Lower lobe of right lung (tissue), 2 donors: ENCODE data around the gene HAPLN1. TPM values are rescaled to one million over a fixed set of nuclear protein-coding genes. Genes with fewer than 3 reads are reported as not detected.
"Not testable (repeated sequence)": the region's sequence is repeated elsewhere in the genome, so short reads cannot be mapped to it uniquely, and the experiment has no call there.

Source experiments
- ATAC-seq, 2 donors: fragments of 200-7000 bp; cut with Tn5 transposase; one replicate each; pipeline ENCODE4 v1.9.1; 2020 to 2022; ENCODE audit warnings: mild to moderate bottlenecking in 2 of 2, moderate library complexity in 2 of 2
- DNase-seq: peaks from one replicate; pipeline ENCODE4 v3.0.0-alpha.2; 2020
- H3K27ac ChIP-seq: fragments of 200-600 bp; one replicate; pipeline ENCODE4 v1.8.0; 2022
- H3K27me3 ChIP-seq: fragments of 200-600 bp; one replicate; pipeline ENCODE4 v1.8.0; 2022; ENCODE audit warnings: low read depth
- H3K36me3 ChIP-seq: fragments of 200-600 bp; one replicate; pipeline ENCODE4 v1.8.0; 2022; ENCODE audit warnings: mild to moderate bottlenecking
- H3K4me1 ChIP-seq: fragments of 200-600 bp; one replicate; pipeline ENCODE4 v1.8.0; 2022
- H3K4me3 ChIP-seq: fragments of 200-600 bp; one replicate; pipeline ENCODE4 v1.8.0; 2022; ENCODE audit warnings: mild to moderate bottlenecking
- H3K9me3 ChIP-seq: fragments of 200-600 bp; one replicate; pipeline ENCODE4 v1.8.0; 2022
- CTCF ChIP-seq: fragments of 200-600 bp; IDR thresholded peaks from one replicate; pipeline ENCODE4 v1.8.0; 2022; ENCODE audit warnings: antibody characterized with exemption, mild to moderate bottlenecking
- intact Hi-C: fragments of 100-400 bp; cut with DNase I; formaldehyde crosslinking; loops from one replicate; pipeline ENCODE4 v1.11.0; 2022
- total RNA-seq: library from RNA; stranded (reverse); fragmentation: NEBNext Ultra II Directional; extraction: Animal tissue kit (Norgen Biotek cat#: 25700); gene quantifications from one replicate; pipeline ENCODE4 v1.2.1, GENCODE V29; 2021
- donor health status: DM: no; HTN: yes; CAD: no; lungs with severe emphysema.

Gene HAPLN1
- total RNA-seq, 1 donor from 2014 or later = 0.21 TPM

DNA sequence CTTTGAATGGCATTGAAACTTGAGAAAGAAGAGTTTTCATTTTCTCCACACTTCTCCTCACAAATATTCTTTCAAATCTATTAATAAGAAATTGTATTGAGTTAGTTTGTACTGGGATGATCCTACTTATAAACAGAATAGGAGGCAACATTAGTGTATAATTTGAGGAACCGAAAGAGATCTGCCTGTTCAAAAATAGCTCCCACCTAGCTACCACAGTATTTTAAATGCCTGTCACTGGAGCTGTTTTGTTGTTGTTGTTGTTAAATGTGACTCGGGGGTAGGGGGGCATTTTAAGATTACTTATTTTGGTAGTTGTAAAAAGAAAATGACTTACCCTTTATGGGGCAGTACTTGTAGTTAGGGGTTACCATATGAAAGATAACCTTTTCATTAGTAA, 20.1 kb upstream of the HAPLN1 start:
- Histone ChIP-seq H3K4me1 (no peaks in the 10 kb centered on the region), H3K27ac (no peak overlapping the region), H3K36me3 (no peaks in the 10 kb centered on the region), H3K4me3 (no peak overlapping the region), H3K9me3 (no peaks in the 10 kb centered on the region), H3K27me3 (no peaks in the 10 kb centered on the region)
- ATAC-seq = no peak
- no peak for DNase-seq
- no peak for TF ChIP-seq CTCF
- intact Hi-C loops = no loop called here

DNA sequence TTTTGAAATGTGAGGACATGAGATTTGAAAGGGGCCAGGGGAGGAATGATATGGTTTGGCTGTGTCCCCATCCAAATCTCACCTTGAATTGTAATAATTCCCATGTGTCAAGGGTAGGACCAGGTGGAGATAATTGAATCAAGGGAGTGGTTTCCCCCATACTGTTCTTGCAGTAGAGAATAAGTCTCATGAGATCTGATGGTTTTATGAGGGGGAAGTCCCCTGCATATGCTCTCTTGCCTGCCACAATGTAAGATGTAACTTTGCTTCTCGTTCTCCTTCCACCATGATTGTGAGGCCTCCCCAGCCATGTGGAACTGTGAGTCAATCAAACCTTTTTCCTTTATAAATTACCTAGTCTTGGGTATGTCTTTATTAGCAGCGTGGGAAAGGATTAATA, 15.5 kb upstream of the HAPLN1 start:
- H3K27me3 ChIP-seq, H3K36me3 ChIP-seq, H3K9me3 ChIP-seq, DNase-seq, ATAC-seq, H3K4me3 ChIP-seq, H3K27ac ChIP-seq, H3K4me1 ChIP-seq, intact Hi-C loops: not testable (repeated sequence)

DNA sequence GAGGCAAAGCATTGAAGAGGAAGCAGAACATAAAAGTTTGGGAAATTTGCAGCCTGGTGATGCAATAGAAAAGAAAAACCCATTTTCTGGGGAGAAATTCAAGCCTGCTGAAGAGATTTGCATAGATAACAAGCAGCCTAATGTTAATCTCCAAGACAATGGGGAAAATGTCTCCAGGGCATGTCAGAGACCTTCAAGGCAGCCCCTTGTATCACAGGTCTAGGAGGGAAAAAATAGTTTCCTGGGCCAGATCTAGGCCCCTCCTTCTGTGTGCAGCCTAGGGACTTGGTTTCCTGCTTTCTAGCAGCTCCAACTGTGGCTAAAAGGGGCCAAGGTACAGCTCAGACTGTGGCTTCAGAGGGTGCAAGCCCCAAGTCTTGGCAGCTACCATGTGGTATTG, 14.4 kb upstream of the HAPLN1 start:
- ATAC-seq, H3K36me3 ChIP-seq, H3K4me3 ChIP-seq, H3K27me3 ChIP-seq, DNase-seq, H3K4me1 ChIP-seq, H3K27ac ChIP-seq, intact Hi-C loops, H3K9me3 ChIP-seq: not testable (repeated sequence)

DNA sequence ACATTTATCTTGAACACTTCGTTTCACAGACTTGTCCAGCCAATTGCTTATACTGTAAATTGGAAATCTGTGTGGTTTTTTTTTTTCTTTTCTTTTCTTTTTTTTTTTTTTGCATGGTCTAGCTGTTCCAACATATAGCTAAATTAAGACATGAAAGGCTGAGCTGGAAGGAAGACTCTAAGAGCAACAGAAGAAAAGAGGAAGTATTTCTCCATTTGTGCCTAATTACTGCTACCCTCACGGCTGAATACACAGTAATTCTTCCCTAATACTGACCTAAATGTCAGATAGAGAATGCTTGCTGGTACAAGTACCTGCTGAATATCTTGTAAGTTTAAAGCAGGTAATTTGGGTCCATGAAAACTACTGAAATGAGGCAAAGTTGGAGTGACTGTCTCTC, 11.0 kb upstream of the HAPLN1 start:
- ATAC-seq (no peak), DNase-seq (no peak)
- no peak overlapping the region for H3K27ac ChIP-seq
- no peaks in the 10 kb centered on the region for H3K9me3 ChIP-seq
- no peak for TF ChIP-seq CTCF
- H3K27me3 ChIP-seq = no peaks in the 10 kb centered on the region
- intact Hi-C loops = no loop called here
- H3K36me3 ChIP-seq = no peaks in the 10 kb centered on the region
- H3K4me3 ChIP-seq = no peak overlapping the region
- no peaks in the 10 kb centered on the region for H3K4me1 ChIP-seq

- intact Hi-C loops = no loop called here
- no peaks in the 10 kb centered on the region for H3K9me3 ChIP-seq
- no peak for ATAC-seq
- H3K4me3 ChIP-seq = no peak overlapping the region
- H3K4me1 ChIP-seq = no peaks in the 10 kb centered on the region
- no peaks in the 10 kb centered on the region for H3K27me3 ChIP-seq
- no peak overlapping the region for H3K27ac ChIP-seq
- no peaks in the 10 kb centered on the region for H3K36me3 ChIP-seq
- DNase-seq = no peak
- TF ChIP-seq CTCF = no peak
These were observed 8.7 kb upstream of the HAPLN1 start for GRCh38 chr5:83729362-83729761.

GRCh38 chr5:83726912-83727311, 6.3 kb upstream of the HAPLN1 start:
- ATAC-seq (no peak), DNase-seq (no peak)
- H3K9me3 ChIP-seq = no peaks in the 10 kb centered on the region
- H3K27ac ChIP-seq = no peak overlapping the region
- no peak for TF ChIP-seq CTCF
- no peak overlapping the region for H3K4me3 ChIP-seq
- H3K27me3 ChIP-seq = peaks cover 8% of the 10 kb centered on the region
- H3K36me3 ChIP-seq = no peaks in the 10 kb centered on the region
- intact Hi-C loops = no loop called here
- H3K4me1 ChIP-seq = peaks cover 7% of the 10 kb centered on the region

DNA sequence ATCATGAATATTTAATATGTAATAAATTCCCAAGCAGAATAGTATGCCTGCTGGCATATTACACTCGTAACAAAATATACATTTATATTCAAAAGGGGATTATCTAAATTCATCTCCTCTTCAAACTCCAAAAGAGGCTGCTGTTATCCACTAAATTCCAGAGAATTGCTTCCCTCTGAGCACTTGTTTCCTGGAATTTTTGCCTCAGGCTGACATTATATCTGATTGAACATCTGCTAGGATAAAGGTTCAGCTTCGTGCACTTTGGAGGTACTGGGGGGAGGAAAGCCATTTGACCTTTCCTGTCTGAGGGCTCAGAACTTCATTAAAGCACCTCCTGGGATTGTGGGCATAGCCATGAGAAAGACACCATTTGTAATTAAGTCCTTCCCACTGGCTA, 4.3 kb upstream of the HAPLN1 start:
- H3K27me3 ChIP-seq = peaks cover 21% of the 10 kb centered on the region
- H3K9me3 ChIP-seq = no peaks in the 10 kb centered on the region
- TF ChIP-seq CTCF = no peak
- intact Hi-C loops = no loop called here
- ATAC-seq (no peak), DNase-seq (no peak)
- H3K4me1 ChIP-seq = peaks cover 9% of the 10 kb centered on the region
- no peak overlapping the region for H3K27ac ChIP-seq
- H3K4me3 ChIP-seq = no peak overlapping the region
- H3K36me3 ChIP-seq = no peaks in the 10 kb centered on the region
